Smooth muscle cell (in vitro differentiated cells): ENCODE data around the gene BTBD17. TPM values are rescaled to one million over a fixed set of nuclear protein-coding genes. Genes with fewer than 3 reads are reported as not detected.

Source experiments
- DNase-seq: peaks from one replicate; lab custom pipeline; 2025; ENCODE audit not compliant: unreplicated experiment; lab: John Stamatoyannopoulos, UW
- H2AFZ ChIP-seq: fragments of 200-600 bp; sonication (generic); 2 replicates; pipeline ENCODE4 v1.6.0; 2016; ENCODE audit warnings: antibody characterized with exemption, low read depth, mild to moderate bottlenecking
- H3F3A ChIP-seq: fragments of 200-600 bp; sonication (generic); 2 replicates; pipeline ENCODE4 v1.6.0; 2017; ENCODE audit warnings: antibody characterized with exemption, low read depth
- H3K27ac ChIP-seq: fragments of 200-600 bp; sonication (generic); 2 replicates; pipeline ENCODE4 v1.5.1; 2016; ENCODE audit warnings: low read depth, mild to moderate bottlenecking
- H3K27me3 ChIP-seq: fragments of 200-600 bp; sonication (generic); 2 replicates; pipeline ENCODE4 v1.6.1; 2016; ENCODE audit warnings: low read depth, mild to moderate bottlenecking
- H3K36me3 ChIP-seq: fragments of 200-600 bp; sonication (generic); 2 replicates; pipeline ENCODE4 v1.5.1; 2016; ENCODE audit warnings: low read depth
- H3K4me1 ChIP-seq: fragments of 200-600 bp; sonication (generic); 2 replicates; pipeline ENCODE4 v1.5.1; 2016; ENCODE audit warnings: low read depth
- H3K4me2 ChIP-seq: fragments of 200-600 bp; sonication (generic); 2 replicates; pipeline ENCODE4 v1.6.0; 2016; ENCODE audit warnings: mild to moderate bottlenecking
- H3K4me3 ChIP-seq: fragments of 200-600 bp; sonication (generic); 2 replicates; pipeline ENCODE4 v1.5.1; 2016; ENCODE audit warnings: mild to moderate bottlenecking
- H3K79me2 ChIP-seq: fragments of 200-600 bp; sonication (generic); 2 replicates; pipeline ENCODE4 v1.6.0; 2016; ENCODE audit warnings: low read depth, mild to moderate bottlenecking
- H3K9ac ChIP-seq: fragments of 200-600 bp; sonication (generic); 2 replicates; pipeline ENCODE4 v1.6.0; 2016; ENCODE audit warnings: low read depth
- H3K9me3 ChIP-seq: fragments of 200-600 bp; sonication (generic); replicated peaks from 2 replicates; pipeline ENCODE4 v1.5.1; 2016; ENCODE audit warnings: low read depth
- H4K20me1 ChIP-seq: fragments of 200-600 bp; sonication (generic); 2 replicates; pipeline ENCODE4 v1.6.0; 2016; ENCODE audit warnings: low read depth
- WGBS: methylation state at CpG from one replicate; pipeline ENCODE4 v1.1.7; 2016; ENCODE audit warnings: low lambda C conversion rate; 5-methylcytosine and 5-hydroxymethylcytosine counted together
- polyA plus RNA-seq: library from polyadenylated mRNA; unstranded; fragments of >200 nt; fragmentation: Nextera tagmentation; extraction: Ambion mirVana; gene quantifications from 2 replicates; pipeline ENCODE4 v1.2.1, GENCODE V29; 2016
- total RNA-seq: library from RNA; depleted of rRNA; stranded (reverse); fragments of >200 nt; gene quantifications from 2 replicates; pipeline ENCODE4 v1.2.3, GENCODE V29; 2014
- TF ChIP-seq, protein P1 (sequence below): fragments of 200-600 bp; sonication (generic); IDR thresholded peaks from 2 replicates; pipeline ENCODE4 v1.5.1; 2017; ENCODE audit warnings: borderline replicate concordance, mild to moderate bottlenecking, antibody characterized with exemption; ENCODE audit not compliant: insufficient read depth, poor library complexity, severe bottlenecking

BTBD17 gene
- total and polyA plus RNA-seq, 2 experiments from 2014 or later = not detected

DNA sequence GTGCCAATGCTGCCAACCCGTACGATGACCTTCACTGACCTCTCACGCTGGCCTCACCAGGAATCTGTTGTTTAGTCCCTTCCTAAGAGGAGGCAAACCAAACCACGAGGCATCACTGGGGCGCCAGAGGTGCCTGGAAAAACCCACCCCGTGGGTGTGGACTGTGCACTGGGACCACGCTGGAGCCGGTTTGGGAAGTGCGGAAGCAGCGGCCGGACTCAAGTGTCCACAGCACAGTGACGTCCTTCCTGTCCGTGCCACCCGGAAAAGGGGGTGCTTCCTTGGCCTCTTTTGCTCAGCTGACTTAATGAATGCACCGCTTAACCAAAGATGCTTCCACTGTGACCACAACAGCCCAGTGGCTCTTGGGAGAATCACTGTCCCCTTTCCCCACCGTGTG is 44.6 kb downstream of the BTBD17 start:
- Histone ChIP-seq H3K36me3 (no peaks in the 10 kb centered on the region), H3K4me3 (no peak overlapping the region), H3K27me3 (peaks cover 6% of the 10 kb centered on the region), H3F3A (no peaks in the 10 kb centered on the region), H3K79me2 (no peaks in the 10 kb centered on the region), H3K4me2 (no peak overlapping the region), H3K4me1 (no peaks in the 10 kb centered on the region), H3K9me3 (no peaks in the 10 kb centered on the region), H3K27ac (no peak overlapping the region), H4K20me1 (no peaks in the 10 kb centered on the region), H2AFZ (no peak overlapping the region), H3K9ac (no peak overlapping the region)
- 76% methylated on average over 16 of the region's 16 CpGs for WGBS
- TF ChIP-seq, protein P1, sequence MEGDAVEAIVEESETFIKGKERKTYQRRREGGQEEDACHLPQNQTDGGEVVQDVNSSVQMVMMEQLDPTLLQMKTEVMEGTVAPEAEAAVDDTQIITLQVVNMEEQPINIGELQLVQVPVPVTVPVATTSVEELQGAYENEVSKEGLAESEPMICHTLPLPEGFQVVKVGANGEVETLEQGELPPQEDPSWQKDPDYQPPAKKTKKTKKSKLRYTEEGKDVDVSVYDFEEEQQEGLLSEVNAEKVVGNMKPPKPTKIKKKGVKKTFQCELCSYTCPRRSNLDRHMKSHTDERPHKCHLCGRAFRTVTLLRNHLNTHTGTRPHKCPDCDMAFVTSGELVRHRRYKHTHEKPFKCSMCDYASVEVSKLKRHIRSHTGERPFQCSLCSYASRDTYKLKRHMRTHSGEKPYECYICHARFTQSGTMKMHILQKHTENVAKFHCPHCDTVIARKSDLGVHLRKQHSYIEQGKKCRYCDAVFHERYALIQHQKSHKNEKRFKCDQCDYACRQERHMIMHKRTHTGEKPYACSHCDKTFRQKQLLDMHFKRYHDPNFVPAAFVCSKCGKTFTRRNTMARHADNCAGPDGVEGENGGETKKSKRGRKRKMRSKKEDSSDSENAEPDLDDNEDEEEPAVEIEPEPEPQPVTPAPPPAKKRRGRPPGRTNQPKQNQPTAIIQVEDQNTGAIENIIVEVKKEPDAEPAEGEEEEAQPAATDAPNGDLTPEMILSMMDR = no peak
- DNase-seq = no peak

DNA sequence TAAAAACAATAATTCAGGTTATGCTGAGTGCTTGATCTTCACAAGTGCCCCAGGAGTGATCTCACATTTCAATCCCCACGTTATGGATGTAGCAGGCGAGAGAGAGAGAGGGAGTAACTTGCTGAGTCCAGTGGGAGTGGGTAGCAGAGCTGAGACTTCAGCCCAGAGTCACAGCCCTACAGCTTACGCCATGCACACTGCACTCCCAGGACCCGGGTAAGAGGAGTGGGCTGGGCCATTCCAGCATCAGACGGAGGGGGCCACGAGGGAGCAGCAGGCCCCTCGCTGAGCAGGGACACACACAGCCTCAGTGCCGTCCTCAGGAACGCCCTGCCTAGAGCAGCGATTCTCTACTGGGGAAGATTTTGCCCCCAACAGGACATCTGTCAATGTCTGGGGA is 45.4 kb downstream of the BTBD17 start:
- WGBS = 67% methylated on average over 10 of the region's 10 CpGs

DNA sequence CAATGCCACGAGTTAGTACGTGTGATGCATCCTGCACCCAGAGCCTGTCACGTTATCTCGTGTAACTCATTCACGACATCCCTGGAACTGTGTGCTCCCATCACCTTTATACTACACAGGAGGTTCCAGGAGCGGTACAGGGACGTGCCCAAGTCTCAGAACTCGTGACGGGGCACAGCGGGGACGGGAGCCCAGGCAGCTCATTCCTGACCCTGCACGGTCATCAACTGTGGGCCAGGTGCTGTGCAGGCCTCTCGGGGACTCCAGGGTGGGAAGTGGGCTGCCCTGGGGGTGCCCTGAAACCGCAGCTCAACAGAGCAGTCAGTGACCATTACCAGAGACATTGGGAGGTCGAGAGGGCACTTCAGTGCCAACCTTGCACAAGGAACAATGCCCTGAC is 46.8 kb downstream of the BTBD17 start:
- H2AFZ ChIP-seq = no peak overlapping the region
- WGBS = 92% methylated on average over 15 of the region's 15 CpGs

More for the DNA sequence above, 45.4 kb downstream of the BTBD17 start:
- Histone ChIP-seq H3K27me3 (peaks cover 2% of the 10 kb centered on the region), H3K9ac (no peak overlapping the region), H3K4me3 (no peak overlapping the region), H3K27ac (no peak overlapping the region), H3K4me2 (no peak overlapping the region), H3K79me2 (no peaks in the 10 kb centered on the region), H4K20me1 (no peaks in the 10 kb centered on the region), H2AFZ (no peak overlapping the region), H3K4me1 (no peaks in the 10 kb centered on the region), H3F3A (no peaks in the 10 kb centered on the region), H3K36me3 (no peaks in the 10 kb centered on the region), H3K9me3 (no peaks in the 10 kb centered on the region)
- no peak for DNase-seq
- TF ChIP-seq, protein P1 = no peak

DNA sequence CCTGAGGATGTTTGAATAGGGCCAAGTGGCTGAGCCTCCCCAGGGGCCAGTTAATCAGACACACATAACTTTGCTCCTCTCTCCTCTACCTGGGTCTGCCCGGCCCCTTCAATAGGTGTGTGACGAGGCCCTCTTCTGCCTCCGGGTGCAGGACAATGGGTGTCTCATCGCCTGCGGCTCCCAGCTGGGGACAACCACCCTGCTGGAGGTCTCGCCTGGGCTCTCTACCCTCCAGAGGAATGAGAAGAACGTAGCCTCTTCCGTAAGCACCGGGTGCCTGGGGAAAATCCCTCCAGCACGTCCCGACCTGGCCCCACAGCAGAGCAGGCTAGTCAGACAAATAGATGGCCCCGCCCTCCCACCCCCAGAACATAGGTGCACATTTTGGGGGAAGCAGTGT is 51.8 kb downstream of the BTBD17 start:
- DNase-seq = no peak
- H3K9ac ChIP-seq = no peak overlapping the region

More for the DNA sequence above, 46.8 kb downstream of the BTBD17 start:
- TF ChIP-seq, protein P1 = no peak
- Histone ChIP-seq H3K4me1 (no peaks in the 10 kb centered on the region), H3K9ac (no peak overlapping the region), H4K20me1 (no peaks in the 10 kb centered on the region), H3F3A (no peaks in the 10 kb centered on the region), H3K79me2 (no peaks in the 10 kb centered on the region), H3K4me3 (no peak overlapping the region), H3K27me3 (peaks cover 2% of the 10 kb centered on the region), H3K9me3 (no peaks in the 10 kb centered on the region), H3K27ac (no peak overlapping the region), H3K36me3 (no peaks in the 10 kb centered on the region), H3K4me2 (no peak overlapping the region)
- no peak for DNase-seq

More for the DNA sequence above, 51.8 kb downstream of the BTBD17 start:
- H3F3A ChIP-seq = no peaks in the 10 kb centered on the region
- H3K79me2 ChIP-seq = no peaks in the 10 kb centered on the region
- H3K4me1 ChIP-seq = no peaks in the 10 kb centered on the region
- 85% methylated on average over 12 of the region's 12 CpGs for WGBS
- H4K20me1 ChIP-seq = no peaks in the 10 kb centered on the region
- no peak overlapping the region for H3K4me3 ChIP-seq
- H3K4me2 ChIP-seq = no peak overlapping the region
- H3K27ac ChIP-seq = no peak overlapping the region
- no peaks in the 10 kb centered on the region for H3K36me3 ChIP-seq
- no peaks in the 10 kb centered on the region for H3K9me3 ChIP-seq
- TF ChIP-seq, protein P1 = no peak
- no peaks in the 10 kb centered on the region for H3K27me3 ChIP-seq
- no peak overlapping the region for H2AFZ ChIP-seq
